IMR-90 (cell line): ENCODE results near the gene FAM83B. TPM values are rescaled to one million over a fixed set of nuclear protein-coding genes. Genes with fewer than 3 reads are reported as not detected.
A peak's percentile ranks its signal among the peaks of the same experiment; 100 is the strongest.

Experiments
- ATAC-seq: fragments of 200-7000 bp; cut with Tn5 transposase; 2 replicates; pipeline ENCODE4 v1.9.1; 2020; ENCODE audit warnings: low read depth, mild to moderate bottlenecking, moderate library complexity
- BruUV-seq: library from RNA; stranded (reverse); fragments of 400-500 nt; replicated peaks from 2 replicates; lab custom pipeline; 2021; lab: Mats Ljungman, UMichigan
- CTCF ChIA-PET: fragments of 300-600 bp; formaldehyde crosslinking; extraction: SDS; loops from one replicate; lab custom pipeline; 2021; ENCODE audit warnings: antibody characterized with exemption; lab: Yijun Ruan, JAX
- POLR2A ChIA-PET: fragments of 300-600 bp; sonication (Branson Sonifier 250); formaldehyde crosslinking; loops from one replicate; lab custom pipeline; 2022; ENCODE audit warnings: antibody characterized with exemption; ENCODE audit not compliant: unreplicated experiment; lab: Charles Lee
- DNase-seq: peaks from one replicate; pipeline ENCODE4 v3.0.0; 2013
- H2AFZ ChIP-seq: replicated peaks from 2 replicates; pipeline ENCODE3; 2013; ENCODE audit warnings: low read length, mild to moderate bottlenecking; ENCODE audit not compliant: poor library complexity
- H2AK5ac ChIP-seq: 2 replicates; pipeline ENCODE4 v1.6.1; 2013; ENCODE audit warnings: low read depth, low read length, inconsistent platforms
- H2AK9ac ChIP-seq: replicated peaks from 2 replicates; pipeline ENCODE3; 2013; ENCODE audit warnings: mild to moderate bottlenecking, low read depth, low read length, moderate library complexity; ENCODE audit not compliant: poor library complexity
- H2BK120ac ChIP-seq: 2 replicates; pipeline ENCODE4 v1.6.1; 2013; ENCODE audit warnings: low read depth, low read length, inconsistent platforms
- H2BK15ac ChIP-seq: 3 replicates; pipeline ENCODE4 v1.6.1; 2013; ENCODE audit warnings: low read depth, low read length, inconsistent platforms
- H2BK20ac ChIP-seq: 2 replicates; pipeline ENCODE4 v1.6.1; 2013; ENCODE audit warnings: low read depth, mild to moderate bottlenecking, inconsistent platforms, low read length, moderate library complexity
- H2BK5ac ChIP-seq: 2 replicates; pipeline ENCODE4 v1.6.1; 2013; ENCODE audit warnings: mild to moderate bottlenecking, low read depth, low read length, inconsistent platforms; ENCODE audit not compliant: poor library complexity, severe bottlenecking
- H3K14ac ChIP-seq: replicated peaks from 2 replicates; pipeline ENCODE4 v1.6.1; 2013; ENCODE audit warnings: low read depth, low read length, inconsistent platforms
- H3K18ac ChIP-seq: 2 replicates; pipeline ENCODE4 v1.6.1; 2013; ENCODE audit warnings: low read depth, low read length, control low read depth
- H3K23ac ChIP-seq: 2 replicates; pipeline ENCODE4 v1.6.1; 2013; ENCODE audit warnings: low read depth, low read length, inconsistent platforms
- H3K27ac ChIP-seq: 2 replicates; pipeline ENCODE4 v1.5.1; 2013; ENCODE audit warnings: mild to moderate bottlenecking, control low read depth, low read length; ENCODE audit not compliant: insufficient read depth
- H3K27me3 ChIP-seq: 2 replicates; pipeline ENCODE4 v1.6.1; 2013; ENCODE audit warnings: low read length; ENCODE audit not compliant: control insufficient read depth, insufficient read depth
- H3K36me3 ChIP-seq: 2 replicates; pipeline ENCODE4 v1.6.1; 2013; ENCODE audit warnings: low read length, mixed read lengths; ENCODE audit not compliant: control insufficient read depth, insufficient read depth
- H3K4ac ChIP-seq: 2 replicates; pipeline ENCODE4 v1.6.1; 2013; ENCODE audit warnings: low read depth, low read length, inconsistent platforms
- H3K4me1 ChIP-seq: 2 replicates; pipeline ENCODE4 v1.6.1; 2013; ENCODE audit warnings: low read length, mixed read lengths; ENCODE audit not compliant: control insufficient read depth, insufficient read depth
- H3K4me2 ChIP-seq: 2 replicates; pipeline ENCODE4 v1.6.1; 2013; ENCODE audit warnings: low read depth, mild to moderate bottlenecking, control low read depth, low read length, moderate library complexity
- H3K4me3 ChIP-seq: 2 replicates; pipeline ENCODE4 v1.5.1; 2013; ENCODE audit warnings: low read depth, mild to moderate bottlenecking, control low read depth, low read length, moderate library complexity; ENCODE audit not compliant: insufficient read depth
- H3K56ac ChIP-seq: 2 replicates; pipeline ENCODE4 v1.6.1; 2013; ENCODE audit warnings: low read length, inconsistent platforms; ENCODE audit not compliant: insufficient read depth; ENCODE audit errors: extremely low read depth
- H3K79me1 ChIP-seq, 2 experiments: 2 replicates each; pipeline ENCODE4 v1.6.1; 2013; ENCODE audit warnings: low read length in 2 of 2, inconsistent platforms in 1 of 2, low read depth in 1 of 2
- H3K9ac ChIP-seq: 2 replicates; pipeline ENCODE4 v1.6.1; 2013; ENCODE audit warnings: low read depth, low read length, control low read depth
- H3K9me1 ChIP-seq: 2 replicates; pipeline ENCODE4 v1.6.1; 2013; ENCODE audit warnings: low read length, inconsistent platforms; ENCODE audit not compliant: insufficient read depth
- H3K9me3 ChIP-seq: 2 replicates; pipeline ENCODE4 v1.6.1; 2013; ENCODE audit warnings: low read length; ENCODE audit not compliant: control insufficient read depth, insufficient read depth
- H4K20me1 ChIP-seq: 2 replicates; pipeline ENCODE4 v1.6.1; 2013; ENCODE audit warnings: low read length, inconsistent platforms; ENCODE audit not compliant: insufficient read depth
- H4K5ac ChIP-seq: 2 replicates; pipeline ENCODE4 v1.6.1; 2013; ENCODE audit warnings: mild to moderate bottlenecking, low read depth, low read length, control low read depth
- H4K8ac ChIP-seq, 2 experiments: 2 replicates each; pipeline ENCODE4 v1.6.1; 2013; ENCODE audit warnings: low read depth in 2 of 2, low read length in 2 of 2, control low read depth in 1 of 2, inconsistent platforms in 1 of 2
- H4K91ac ChIP-seq: 2 replicates; pipeline ENCODE4 v1.6.1; 2013; ENCODE audit warnings: low read depth, low read length, inconsistent platforms; ENCODE audit not compliant: insufficient read depth
- FOS ChIP-seq: fragments of 150-350 bp; IDR thresholded peaks from 2 replicates; pipeline ENCODE4 v1.6.1; 2016; ENCODE audit warnings: low read depth, low read length
- MAFK ChIP-seq: IDR thresholded peaks from 2 replicates; pipeline ENCODE4 v1.6.1; 2012; ENCODE audit warnings: low read depth, low read length, improper control_type of control experiment
- MXI1 ChIP-seq: IDR thresholded peaks from 2 replicates; pipeline ENCODE4 v1.6.1; 2012; ENCODE audit warnings: low read depth, mild to moderate bottlenecking, low read length, moderate library complexity, borderline replicate concordance
- WGBS, 2 experiments: methylation state at CpG; one replicate each; pipeline versions ENCODE4 v1.1.5 to v1.1.7; 2013; ENCODE audit warnings: missing lambda C conversion rate in 2 of 2; ENCODE audit not compliant: insufficient read length in 1 of 2; ENCODE audit errors: extremely low coverage in 2 of 2; 5-methylcytosine and 5-hydroxymethylcytosine counted together
- dilution Hi-C: fragments of 300-500 bp; cut with HindIII; formaldehyde crosslinking; loops from one replicate; pipeline ENCODE4 v1.14.3; 2018; ENCODE audit warnings: low sequenced_read_pairs; ENCODE audit not compliant: unreplicated experiment
- in situ Hi-C: fragments of 300-500 bp; cut with MboI; formaldehyde crosslinking; loops from 3 replicates; pipeline ENCODE4 v1.14.3; 2019; ENCODE audit warnings: low sequenced_read_pairs, inconsistent platforms, mixed read lengths
- intact Hi-C: fragments of 100-400 bp; cut with micrococcal nuclease; formaldehyde crosslinking; loops from 2 replicates; pipeline ENCODE4 v1.10.0; 2022
- polyA plus RNA-seq, 3 experiments: library from polyadenylated mRNA; depleted of rRNA; stranded (reverse); fragments of >200 nt; gene quantifications; 2 replicates each; pipeline ENCODE4 v1.2.3, GENCODE V29; 2012; ENCODE audit warnings: low replicate concordance in 1 of 3
- total RNA-seq: library from RNA; depleted of rRNA; stranded (reverse); fragments of >200 nt; gene quantifications from 2 replicates; pipeline ENCODE4 v1.2.3, GENCODE V29; 2012

The FAM83B gene
- total and polyA plus RNA-seq, 2 of the 4 experiments (the other 2 are of a cell fraction): 0.02 to 0.18 TPM

DNA sequence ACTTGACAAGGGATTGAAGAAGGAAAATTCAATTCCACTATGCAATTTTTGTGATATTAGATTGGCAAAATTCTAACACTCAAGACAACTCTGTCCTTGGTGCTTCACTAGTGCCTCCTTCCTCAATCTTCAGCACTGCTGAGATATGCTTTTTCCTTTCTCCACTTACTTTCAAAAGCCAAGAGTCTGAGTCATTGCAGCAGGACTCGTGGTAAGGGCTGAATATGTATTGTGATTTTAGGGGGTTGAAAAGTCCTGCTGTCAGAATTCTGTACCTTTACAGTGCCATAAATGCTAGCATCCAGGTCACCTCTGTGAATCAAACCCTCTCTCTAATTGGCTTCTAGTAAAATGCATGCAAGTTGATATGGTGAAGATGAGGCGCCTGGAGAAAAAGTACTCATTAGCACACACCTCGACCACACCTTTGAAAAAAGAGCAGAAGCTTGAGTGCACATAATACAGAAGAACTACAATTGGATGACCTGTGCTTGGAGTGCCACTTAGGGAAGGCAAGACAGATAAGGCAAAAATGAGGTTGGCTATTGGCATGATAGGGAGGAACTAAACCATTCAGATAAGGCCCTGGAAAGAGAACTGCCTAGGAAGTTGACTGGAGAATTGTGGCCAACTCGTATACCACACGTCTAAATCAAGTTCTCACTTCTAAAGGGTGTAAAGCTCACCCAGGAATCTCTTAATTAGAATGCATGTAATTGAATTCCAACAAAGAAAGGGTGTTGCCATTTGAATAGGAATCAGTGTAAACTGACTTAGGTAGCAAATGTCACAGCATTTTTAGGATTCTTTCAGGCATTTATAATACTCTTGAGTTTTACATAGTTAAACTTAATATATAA, 43.6 kb upstream of the FAM83B start:
- WGBS, 2 experiments: no CpG with 5 or more reads among the region's 5 CpGs
- H3K56ac ChIP-seq: peak overlapping the region; percentile 36; the same call in 1 of the 2 replicates
- H2BK120ac ChIP-seq: peak overlapping the region; percentile 85
- no peak overlapping the region for H2AK9ac ChIP-seq
- H3K79me1 ChIP-seq: no peaks in the 10 kb centered on the region
- no peaks in the 10 kb centered on the region for H4K20me1 ChIP-seq
- H2BK5ac ChIP-seq: peak overlapping the region; percentile 39
- H3K14ac ChIP-seq: peak overlapping the region; percentile 66; the same call in 1 of the 2 replicates
- ChIA-PET CTCF (no interaction called here), POLR2A (no interaction called here)
- 0 out of 2 replicates have a peak overlapping the region, but pooled peaks have one; percentile 50 for H3K23ac ChIP-seq
- TF ChIP-seq MXI1: no peak
- 0 out of 2 replicates have a peak, but pooled peaks have one; percentile 8 for TF ChIP-seq FOS
- peak; percentile 60; the same call in 1 of the 2 replicates for TF ChIP-seq MAFK
- no peak overlapping the region for H3K4me3 ChIP-seq
- H3K36me3 ChIP-seq: no peaks in the 10 kb centered on the region
- H2BK20ac ChIP-seq: peak overlapping the region; percentile 90
- H2AK5ac ChIP-seq: peak overlapping the region; percentile 69; the same call in 1 of the 2 replicates
- ATAC-seq: peak; percentile 69
- H4K91ac ChIP-seq: peak overlapping the region; percentile 71
- no peaks in the 10 kb centered on the region for H3K9me3 ChIP-seq
- peaks cover 7% of the 10 kb centered on the region; the same call in 1 of the 2 replicates for H3K9me1 ChIP-seq
- dilution Hi-C loops: no loop called here
- no peaks in the 10 kb centered on the region for H3K27me3 ChIP-seq
- H3K4me2 ChIP-seq: no peak overlapping the region; the same call in 1 of the 2 replicates
- peak overlapping the region; percentile 18; the same call in 1 of the 2 replicates for H3K27ac ChIP-seq
- no TSS peak for BruUV-seq
- peak overlapping the region; percentile 80 for H3K18ac ChIP-seq
- no peak overlapping the region for H2AFZ ChIP-seq
- H3K4ac ChIP-seq: peak overlapping the region; percentile 79
- no peak overlapping the region for H3K9ac ChIP-seq
- H4K8ac ChIP-seq: no peak overlapping the region; a peak in 1 of 4 replicates
- peaks cover 13% of the 10 kb centered on the region for H3K4me1 ChIP-seq
- in situ Hi-C loops: no loop called here
- H4K5ac ChIP-seq: no peak overlapping the region
- peak; percentile 83 for DNase-seq
- peak overlapping the region; percentile 80; the same call in 2 of the 3 replicates for H2BK15ac ChIP-seq
- intact Hi-C loops: loop anchor here (5.0 kb wide), 1 partner anchor 751 kb away; no protein-coding TSS in a partner anchor
